Endometrial microvascular endothelial cells (primary cell): Measurements from ENCODE around the gene MOB3B. TPM values are rescaled to one million over a fixed set of nuclear protein-coding genes. Genes with fewer than 3 reads are reported as not detected.
"Not testable (repeated sequence)": the region's sequence is repeated elsewhere in the genome, so short reads cannot be mapped to it uniquely, and the experiment has no call there.

Experiments used
- in situ Hi-C: cut with HindIII; loops from 2 replicates; pipeline ENCODE4 v1.10.0; 2017; ENCODE audit warnings: low sequenced_read_pairs, low pct_unique_long_range_greater_than_20kb; ENCODE audit errors: inconsistent ontology term
- total RNA-seq: library from RNA; depleted of rRNA; stranded (reverse); fragments of >200 nt; gene quantifications from one replicate; pipeline ENCODE4 v1.2.3, GENCODE V29; 2015; ENCODE audit errors: inconsistent ontology term

The MOB3B gene
- total RNA-seq, 1 donor from 2014 or later: 0.09 TPM

GRCh38 chr9:27437652-27438373 is 91.8 kb downstream of the MOB3B start:
- in situ Hi-C loops: no loop called here

- in situ Hi-C loops: no loop called here
Measured at GRCh38 chr9:27436234-27436633, 93.4 kb downstream of the MOB3B start.

- in situ Hi-C loops: no loop called here
Measured at GRCh38 chr9:27433631-27434325, 95.8 kb downstream of the MOB3B start.

- in situ Hi-C loops: no loop called here
Measured at GRCh38 chr9:27432308-27432707, 97.3 kb downstream of the MOB3B start.

- in situ Hi-C loops: no loop called here
Measured at GRCh38 chr9:27431543-27432147, 98.0 kb downstream of the MOB3B start.

GRCh38 chr9:27430750-27431535 is 98.7 kb downstream of the MOB3B start:
- in situ Hi-C loops: no loop called here

- in situ Hi-C loops: no loop called here
Measured at GRCh38 chr9:27429917-27430316, 99.7 kb downstream of the MOB3B start.

GRCh38 chr9:27429436-27429835 is 100.2 kb downstream of the MOB3B start:
- in situ Hi-C loops: no loop called here

- in situ Hi-C loops: no loop called here
Measured at GRCh38 chr9:27428551-27428950, 101.1 kb downstream of the MOB3B start.

GRCh38 chr9:27427272-27427643 is 102.4 kb downstream of the MOB3B start:
- in situ Hi-C loops: no loop called here

GRCh38 chr9:27426511-27427271 is 102.9 kb downstream of the MOB3B start:
- in situ Hi-C loops: no loop called here

- in situ Hi-C loops: no loop called here
Measured at GRCh38 chr9:27425827-27426510, 103.6 kb downstream of the MOB3B start.

- in situ Hi-C loops: no loop called here
Measured at GRCh38 chr9:27423915-27424710, 105.5 kb downstream of the MOB3B start.

- in situ Hi-C loops: no loop called here
Measured at GRCh38 chr9:27422279-27422834, 107.3 kb downstream of the MOB3B start.

- in situ Hi-C loops: no loop called here
Measured at GRCh38 chr9:27421577-27421976, 108.0 kb downstream of the MOB3B start.

GRCh38 chr9:27419558-27419957 is 110.1 kb downstream of the MOB3B start:
- in situ Hi-C loops: not testable (repeated sequence)

GRCh38 chr9:27414220-27414761 is 115.3 kb downstream of the MOB3B start:
- in situ Hi-C loops: no loop called here
